Stimulated activated CD4-positive, alpha-beta T cell treated with anti-CD3 and anti-CD28 coated beads, TNF-alpha, amount 100 ng/mL, for 24 hours (primary cell): ENCODE results near the gene TMEM132C.

ENCODE experiments used
- DNase-seq, 3 experiments: peaks; one replicate each; pipeline ENCODE4 v3.0.0-alpha.2; 2020; ENCODE audit warnings: low read depth in 3 of 3

Gene TMEM132C

DNA sequence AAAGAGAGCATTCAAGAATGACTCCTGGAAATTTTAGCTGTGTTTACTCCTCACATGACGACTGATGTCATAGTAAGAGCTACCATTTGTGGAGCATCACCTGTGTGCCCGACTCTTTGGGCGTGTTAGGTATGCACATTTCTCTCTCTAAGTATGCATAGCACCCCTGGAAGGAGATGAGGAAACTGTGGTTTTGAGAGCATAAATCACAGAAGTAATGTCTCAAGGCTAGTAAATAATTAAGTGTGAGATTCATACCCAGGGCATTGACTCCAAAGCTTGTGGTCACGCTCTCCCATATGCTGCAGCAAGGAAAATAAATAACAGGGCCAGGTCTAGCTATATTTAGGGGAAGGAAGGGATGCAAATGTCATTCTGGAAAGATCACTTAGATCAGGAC is 340.7 kb downstream of the TMEM132C start:
- no peak for DNase-seq

- no peak for DNase-seq
These were observed 342.9 kb downstream of the TMEM132C start for GRCh38 chr12:128609861-128610260.

GRCh38 chr12:128611736-128612135 is 344.8 kb downstream of the TMEM132C start:
- DNase-seq, result no peak

DNA sequence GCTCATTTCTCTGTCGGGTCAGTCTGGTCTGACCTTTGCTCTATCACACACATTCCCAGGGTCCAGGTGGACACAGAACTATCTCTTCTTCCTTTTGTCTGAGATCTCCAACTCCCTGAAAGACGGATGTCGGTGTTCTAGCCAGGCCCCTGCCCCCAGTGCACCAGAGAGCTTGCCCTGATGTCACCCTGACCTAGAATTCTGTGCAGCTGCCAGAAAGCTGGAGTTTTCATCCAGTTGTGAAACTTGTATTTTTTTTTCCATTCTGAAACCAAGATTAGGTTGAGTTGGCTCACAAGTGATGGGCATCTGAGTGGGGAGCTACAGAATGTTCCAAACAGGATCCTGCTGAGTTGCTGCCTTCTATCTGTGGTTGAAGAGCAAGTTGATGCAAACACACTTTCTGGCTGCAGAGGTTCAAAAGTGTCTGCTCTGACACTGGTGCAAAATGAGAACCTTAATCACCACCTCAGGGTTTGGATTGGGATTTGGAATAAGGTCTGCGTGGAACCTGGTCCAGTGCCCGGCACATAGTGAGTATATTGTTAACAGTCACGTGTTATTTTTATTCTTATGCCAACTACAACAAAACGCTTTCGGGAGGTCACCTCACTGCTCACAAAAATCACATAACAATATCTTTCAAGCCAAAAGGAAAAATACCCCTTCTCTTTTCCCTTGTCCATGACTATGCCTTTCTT is 345.3 kb downstream of the TMEM132C start:
- no peak for DNase-seq

DNA sequence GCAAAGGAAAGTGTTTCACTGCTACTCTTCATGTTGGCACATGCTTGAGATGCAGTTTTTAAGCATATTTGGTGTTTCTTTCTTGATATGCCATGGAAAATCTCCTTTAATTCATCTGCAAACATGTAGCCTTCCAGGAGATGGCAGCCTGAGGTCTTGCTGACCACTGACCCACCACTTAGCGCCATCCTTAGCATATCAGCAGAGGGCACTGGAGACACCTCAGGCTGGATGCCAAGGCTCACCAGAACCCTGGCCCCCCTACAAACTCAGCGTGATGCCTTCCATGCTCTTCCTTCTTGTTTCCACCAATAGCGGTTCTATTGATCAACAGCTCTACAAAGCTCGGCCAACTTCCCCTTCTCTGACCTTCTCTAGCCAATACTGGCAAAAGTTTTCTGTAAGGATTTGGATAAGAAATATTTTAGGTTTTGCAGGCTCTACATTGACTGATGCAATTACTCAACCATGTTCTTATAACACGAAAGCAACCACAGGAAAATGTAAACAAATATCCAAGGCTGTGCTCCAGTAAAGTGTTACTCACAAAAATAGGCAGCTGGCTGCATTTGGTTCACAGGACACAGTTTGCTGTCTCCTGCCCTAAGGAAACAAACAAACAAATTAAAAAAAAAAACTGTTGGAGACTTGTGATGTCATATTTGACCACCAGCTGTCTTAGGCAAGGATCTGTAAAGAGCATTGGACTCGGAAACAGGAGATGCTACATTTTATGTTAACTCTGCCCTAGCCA is 347.0 kb downstream of the TMEM132C start:
- DNase-seq, result no peak

GRCh38 chr12:128617304-128617833 is 350.4 kb downstream of the TMEM132C start:
- no peak for DNase-seq

DNA sequence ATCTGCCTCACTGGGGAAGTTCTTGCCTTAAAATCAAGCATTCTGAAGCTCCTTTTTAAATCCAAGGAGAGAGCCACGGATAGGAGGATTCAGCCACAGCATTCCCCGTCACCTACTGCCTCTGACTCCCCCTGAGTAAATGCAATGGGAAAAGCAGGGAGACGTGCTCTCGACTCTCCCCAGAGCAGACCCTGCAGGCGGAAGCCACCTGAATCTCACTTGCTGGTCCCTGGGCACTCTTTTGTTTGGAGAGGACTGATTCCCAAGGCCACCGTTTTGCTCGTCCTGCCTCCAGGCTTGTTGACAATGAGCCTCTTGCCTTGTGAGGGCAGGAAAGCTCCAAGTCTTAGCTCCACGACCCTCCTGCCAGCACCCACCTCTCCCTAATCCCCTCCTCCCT is 352.3 kb downstream of the TMEM132C start:
- no peak for DNase-seq

- DNase-seq, result no peak
These were observed 354.3 kb downstream of the TMEM132C start for GRCh38 chr12:128621304-128621703.

GRCh38 chr12:128623748-128624147 is 356.8 kb downstream of the TMEM132C start:
- DNase-seq, result no peak

DNA sequence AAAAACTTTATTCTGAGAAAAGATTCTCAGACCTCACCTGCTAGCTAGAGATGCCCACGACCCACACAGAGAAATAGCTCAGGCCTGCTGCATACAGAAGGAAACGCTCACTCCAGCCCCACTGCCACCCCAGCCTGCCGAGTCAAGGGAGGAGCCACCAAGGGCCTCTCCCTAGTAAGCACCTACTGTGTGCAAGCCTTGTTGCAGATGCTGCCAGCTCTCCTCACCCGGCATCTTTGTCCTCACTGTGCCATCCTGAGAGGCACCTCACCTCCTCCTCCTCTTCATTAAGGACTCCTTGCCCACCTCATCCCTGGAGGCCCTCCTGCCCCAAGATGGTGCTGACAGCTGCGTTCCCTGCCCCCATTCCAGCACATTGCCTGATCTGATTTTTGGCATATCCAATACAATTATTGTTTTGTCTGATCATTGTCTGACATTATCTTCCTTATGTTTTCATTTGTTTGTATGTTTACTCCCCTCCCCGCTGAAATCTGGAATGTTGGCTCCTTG is 359.9 kb downstream of the TMEM132C start:
- no peak for DNase-seq

GRCh38 chr12:128627659-128628058 is 360.7 kb downstream of the TMEM132C start:
- no peak for DNase-seq

DNA sequence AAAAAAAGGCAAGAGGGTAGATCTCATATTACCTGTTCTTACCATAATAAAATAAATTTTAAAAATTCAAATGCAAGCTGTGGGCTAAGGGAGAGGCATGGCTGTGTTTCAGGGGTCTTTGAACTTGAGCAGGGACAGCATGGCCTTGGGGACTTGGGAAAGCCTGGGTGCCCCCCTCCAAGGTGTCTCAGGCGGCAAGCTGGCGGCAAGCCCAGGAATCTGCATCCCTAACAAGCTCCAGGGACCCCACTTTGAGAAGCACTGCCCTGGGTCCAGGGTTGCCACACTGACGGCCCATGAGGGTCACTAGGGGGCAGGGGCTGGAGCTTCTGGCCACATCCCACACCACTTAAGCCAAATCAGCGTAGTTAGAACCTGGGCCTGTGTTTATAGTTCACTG is 363.0 kb downstream of the TMEM132C start:
- no peak for DNase-seq

DNA sequence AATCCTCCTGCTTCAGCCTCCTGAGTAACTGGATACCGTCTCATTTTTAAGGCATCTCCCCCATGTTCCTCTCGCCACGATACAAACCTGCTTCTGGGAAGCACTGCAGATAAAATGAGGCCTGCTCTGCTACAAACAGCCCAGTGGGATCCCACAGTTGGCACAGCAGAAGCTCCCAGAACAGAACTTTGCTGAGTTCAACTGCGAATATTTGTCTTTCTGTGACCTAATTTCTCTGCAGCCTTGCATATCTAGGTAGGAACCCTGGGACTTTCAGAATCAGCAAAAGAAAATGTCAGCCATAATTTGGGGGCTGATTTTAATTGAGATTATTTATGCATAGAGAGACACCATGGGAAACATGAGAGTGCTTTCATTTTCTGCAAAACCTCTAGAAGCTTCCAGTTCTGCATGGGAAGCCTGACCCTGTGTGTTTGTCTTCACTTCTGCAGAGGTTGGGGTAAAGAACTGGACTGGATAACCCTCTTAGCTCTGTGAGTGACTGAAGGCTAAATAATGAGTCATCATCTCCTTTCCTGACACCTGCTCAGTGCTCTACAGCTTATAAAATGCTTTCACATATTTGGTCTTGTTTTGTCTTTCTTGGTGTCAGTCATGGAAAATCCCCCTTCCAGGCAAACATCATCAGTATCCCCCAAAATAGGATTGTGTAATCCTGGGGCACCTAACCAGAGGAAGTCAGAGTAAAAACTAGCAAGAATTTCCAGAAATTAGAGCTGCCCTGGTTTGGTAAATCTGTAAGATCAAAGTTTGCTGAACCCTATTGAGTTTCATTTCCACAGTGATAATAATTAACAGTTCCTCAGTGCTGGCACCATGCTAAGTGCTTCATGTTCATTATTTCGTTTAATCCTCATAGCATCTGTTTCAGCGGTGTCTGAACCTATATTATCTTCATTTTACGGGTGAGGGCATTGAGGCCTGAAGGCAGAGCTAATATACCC is 371.0 kb downstream of the TMEM132C start:
- DNase-seq, result no peak

- DNase-seq, result no peak
These were observed 372.1 kb downstream of the TMEM132C start for GRCh38 chr12:128639089-128639488.

GRCh38 chr12:128643155-128643554 is 376.2 kb downstream of the TMEM132C start:
- DNase-seq, result no peak

DNA sequence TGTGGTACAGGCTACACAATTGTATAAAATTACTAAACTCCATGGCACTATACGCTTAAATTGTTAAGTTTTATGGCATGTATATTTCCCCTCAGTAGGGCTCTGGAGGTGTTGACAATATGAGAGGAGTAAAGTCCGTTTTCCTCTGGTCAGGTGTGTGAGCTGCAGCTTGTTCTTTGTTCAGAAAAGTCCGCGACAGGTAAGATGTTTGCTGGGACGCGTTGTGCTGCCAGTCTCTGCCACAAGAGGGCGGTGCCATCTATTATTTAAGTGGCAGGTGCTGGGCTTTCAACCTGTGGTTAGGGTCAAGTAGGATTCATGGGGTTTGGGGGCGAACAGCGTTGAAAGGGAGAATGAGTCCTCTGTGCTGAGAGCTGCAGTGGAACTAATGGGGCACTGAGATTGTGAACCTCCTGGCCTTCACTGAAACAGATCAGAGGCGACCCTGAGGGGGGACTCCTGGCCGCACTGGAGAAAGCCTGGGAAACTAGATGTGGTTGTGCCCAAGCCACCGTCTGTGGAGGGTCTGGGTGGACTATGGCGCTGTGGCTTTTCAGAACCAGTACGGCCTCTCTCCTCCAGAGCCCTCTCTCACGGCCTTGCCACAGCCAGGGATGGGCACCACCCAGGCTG is 377.8 kb downstream of the TMEM132C start:
- DNase-seq, result peak in 1 of 3 experiments; percentile 16

DNA sequence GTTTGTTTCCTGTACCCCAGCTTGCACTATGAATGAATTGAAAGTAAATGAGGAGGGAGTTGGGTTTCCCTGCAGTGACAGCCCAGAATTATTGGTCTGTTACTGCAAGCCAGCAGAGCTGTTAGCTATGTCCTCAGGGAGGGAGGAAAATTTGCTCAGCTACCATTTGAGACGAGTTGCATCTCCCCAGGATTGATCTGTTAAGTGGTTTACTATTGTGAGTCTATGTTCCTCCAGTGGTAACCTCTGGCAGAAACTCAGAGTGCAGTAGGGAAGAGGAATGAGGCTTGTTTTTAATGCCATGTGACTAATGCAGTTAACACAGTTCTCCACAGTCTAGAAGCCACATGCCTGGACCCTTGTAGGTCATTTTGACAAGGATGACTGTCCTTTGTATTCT is 382.9 kb downstream of the TMEM132C start:
- DNase-seq, result no peak

- DNase-seq, result no peak
These were observed 385.3 kb downstream of the TMEM132C start for GRCh38 chr12:128652136-128652751.

DNA sequence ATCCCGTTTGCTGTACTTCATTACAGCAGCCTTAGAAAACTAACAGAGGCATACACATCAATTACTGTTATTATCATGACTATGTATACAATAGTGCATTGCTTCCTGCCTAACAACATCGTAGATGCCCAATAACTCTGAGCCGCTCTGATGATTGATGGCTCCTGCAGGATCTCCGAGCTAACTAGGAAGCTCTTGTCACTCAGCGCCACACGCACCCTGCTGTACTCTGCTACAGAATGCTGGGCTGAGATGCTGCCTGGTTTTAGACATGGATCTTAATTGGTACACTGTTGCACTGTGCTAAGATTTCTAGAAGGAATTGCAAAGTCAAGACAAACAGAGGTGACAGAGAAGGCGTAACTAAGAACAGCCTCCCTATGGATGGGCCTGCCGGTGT is 387.5 kb downstream of the TMEM132C start:
- no peak for DNase-seq

DNA sequence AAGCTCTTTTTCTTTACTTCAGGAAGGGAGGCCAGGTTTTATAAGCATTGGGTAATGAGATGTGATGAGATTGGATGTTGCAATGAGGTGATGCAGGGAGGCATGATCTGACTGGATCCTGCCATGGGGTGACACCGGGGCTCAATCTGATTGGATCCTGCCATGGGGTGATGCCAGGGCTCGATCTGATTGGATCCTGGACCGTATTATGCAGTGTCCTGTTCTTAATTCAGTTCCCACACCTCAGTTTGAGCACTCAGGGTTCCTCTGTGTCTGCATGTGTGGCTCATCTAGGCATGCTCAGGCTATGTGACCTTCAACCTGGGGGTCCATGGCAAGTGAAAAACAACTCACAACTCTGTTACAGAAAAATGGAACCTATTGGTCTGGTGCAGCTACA is 390.4 kb downstream of the TMEM132C start:
- no peak for DNase-seq
